SK-N-SH (cell line): ENCODE measurements around the gene ZNF71. TPM values are rescaled to one million over a fixed set of nuclear protein-coding genes. Genes with fewer than 3 reads are reported as not detected.

ENCODE experiments used
- CTCF ChIA-PET: fragments of 300-600, 350-600 bp; formaldehyde crosslinking; extraction: SDS; loops from one replicate; lab custom pipeline; 2021; lab: Yijun Ruan, JAX
- POLR2A ChIA-PET: fragments of 350-600 bp; sonication (Branson Sonifier 250); formaldehyde crosslinking; extraction: SDS; loops from one replicate; lab custom pipeline; 2020; ENCODE audit warnings: antibody characterized with exemption, inconsistent platforms; lab: Yijun Ruan, JAX
- DNase-seq: peaks from one replicate; pipeline ENCODE4 v3.0.0; 2012
- H2AFZ ChIP-seq: fragments of 200-600 bp; sonication (generic); 2 replicates; pipeline ENCODE4 v1.8.1; 2016; ENCODE audit warnings: antibody characterized with exemption, mild to moderate bottlenecking, low read depth
- H3F3A ChIP-seq: fragments of 200-600 bp; sonication (generic); replicated peaks from 2 replicates; pipeline ENCODE3; 2016; ENCODE audit warnings: antibody characterized with exemption, mild to moderate bottlenecking; ENCODE audit not compliant: insufficient read depth
- H3K27ac ChIP-seq, 2 experiments: fragments of 200-500 bp in 1 of 2; fragments of 200-600 bp in 1 of 2; sonication (Bioruptor generic) in 1 of 2; sonication (generic), shearing (Covaris generic) in 1 of 2; 2 replicates each; pipeline versions ENCODE4 v1.5.1 to v1.6.1; 2014 to 2016; ENCODE audit warnings: low read depth in 2 of 2, inconsistent platforms in 1 of 2, low read length in 1 of 2, mild to moderate bottlenecking in 1 of 2, mixed read lengths in 1 of 2
- H3K27me3 ChIP-seq: fragments of 200-600 bp; sonication (generic), shearing (Covaris generic); 2 replicates; pipeline ENCODE4 v1.6.1; 2016; ENCODE audit warnings: mixed run types; ENCODE audit not compliant: insufficient read depth
- H3K36me3 ChIP-seq, 2 experiments: fragments of 200-500 bp in 1 of 2; fragments of 200-600 bp in 1 of 2; sonication (Bioruptor generic) in 1 of 2; sonication (generic) in 1 of 2; replicated peaks in 1 of 2; 2 replicates each; pipeline versions ENCODE3 to v1.5.1; 2014 to 2016; ENCODE audit warnings: low read length in 1 of 2, mild to moderate bottlenecking in 1 of 2; ENCODE audit not compliant: insufficient read depth in 2 of 2, control insufficient read depth in 1 of 2
- H3K4me1 ChIP-seq, 2 experiments: fragments of 200-500 bp in 1 of 2; fragments of 200-600 bp in 1 of 2; sonication (Bioruptor generic) in 1 of 2; sonication (generic), shearing (Covaris generic) in 1 of 2; 2 replicates each; pipeline versions ENCODE4 v1.5.1 to v1.6.1; 2014 to 2016; ENCODE audit warnings: low read depth in 1 of 2, low read length in 1 of 2, mixed run types in 1 of 2; ENCODE audit not compliant: insufficient read depth in 2 of 2, control insufficient read depth in 1 of 2
- H3K4me2 ChIP-seq: fragments of 200-600 bp; sonication (generic), shearing (Covaris generic); 2 replicates; pipeline ENCODE4 v1.6.1; 2017; ENCODE audit warnings: mixed run types
- H3K4me3 ChIP-seq, 2 experiments: fragments of 200-500 bp in 1 of 2; fragments of 200-600 bp in 1 of 2; sonication (Bioruptor generic) in 1 of 2; sonication (generic), shearing (Covaris generic) in 1 of 2; 2 replicates each; pipeline versions ENCODE4 v1.5.1 to v1.8.1; 2014 to 2016; ENCODE audit warnings: low read depth in 2 of 2, inconsistent platforms in 1 of 2, low read length in 1 of 2, mild to moderate bottlenecking in 1 of 2, mixed read lengths in 1 of 2, moderate library complexity in 1 of 2
- H3K79me2 ChIP-seq: fragments of 200-600 bp; sonication (generic); 2 replicates; pipeline ENCODE4 v1.8.1; 2017; ENCODE audit warnings: mild to moderate bottlenecking; ENCODE audit not compliant: insufficient read depth
- H3K9ac ChIP-seq: fragments of 200-600 bp; sonication (generic); 2 replicates; pipeline ENCODE4 v1.6.1; 2017; ENCODE audit warnings: mixed run types
- H3K9me2 ChIP-seq: fragments of 200-600 bp; sonication (generic); 2 replicates; pipeline ENCODE4 v1.6.1; 2017; ENCODE audit warnings: mixed run types
- H3K9me3 ChIP-seq: fragments of 200-600 bp; sonication (generic); 2 replicates; pipeline ENCODE4 v1.6.1; 2017; ENCODE audit warnings: mixed run types, mild to moderate bottlenecking, moderate library complexity
- H4K20me1 ChIP-seq: fragments of 200-600 bp; sonication (generic); 2 replicates; pipeline ENCODE4 v1.6.1; 2017; ENCODE audit warnings: mild to moderate bottlenecking, mixed run types; ENCODE audit not compliant: insufficient read depth
- CTCF ChIP-seq: fragments of 200-600 bp; sonication (generic); IDR thresholded peaks from 2 replicates; pipeline ENCODE4 v1.6.1; 2017; ENCODE audit warnings: antibody characterized with exemption, mild to moderate bottlenecking, moderate library complexity
- ELF1 ChIP-seq: IDR thresholded peaks from 2 replicates; pipeline ENCODE4 v1.4.0; 2012
- EZH2phosphoT487 ChIP-seq: fragments of 200-600 bp; sonication (generic); IDR thresholded peaks from 2 replicates; pipeline ENCODE4 v1.6.1; 2017; ENCODE audit warnings: low read depth, mixed run types, mild to moderate bottlenecking, antibody characterized with exemption, moderate library complexity, borderline replicate concordance
- GABPA ChIP-seq: IDR thresholded peaks from 2 replicates; pipeline ENCODE4 v1.4.0; 2012; ENCODE audit warnings: low read depth, mild to moderate bottlenecking
- GATA2 ChIP-seq: sonication (generic); formaldehyde crosslinking; IDR thresholded peaks from 2 replicates; pipeline ENCODE4 v1.5.0; 2020; ENCODE audit warnings: mild to moderate bottlenecking, missing genetic modification reagents
- IRF3 ChIP-seq: fragments of 150-350 bp; IDR thresholded peaks from 2 replicates; pipeline ENCODE4 v1.6.1; 2016; ENCODE audit warnings: mild to moderate bottlenecking, low read depth, low read length
- JUND ChIP-seq: IDR thresholded peaks from 2 replicates; pipeline ENCODE4 v1.4.0; 2012
- RAD21 ChIP-seq: IDR thresholded peaks from 2 replicates; pipeline ENCODE4 v1.6.1; 2012; ENCODE audit warnings: mild to moderate bottlenecking, low read length
- RCOR1 ChIP-seq: fragments of 150-350 bp; IDR thresholded peaks from 2 replicates; pipeline ENCODE4 v1.6.1; 2017; ENCODE audit warnings: antibody characterized with exemption, low read length
- REST ChIP-seq: IDR thresholded peaks from 2 replicates; pipeline ENCODE4 v1.6.1; 2012; ENCODE audit warnings: mild to moderate bottlenecking, low read depth, low read length, moderate library complexity
- WGBS: methylation state at CpG from one replicate; pipeline ENCODE4 v1.1.6; 2017; ENCODE audit warnings: low lambda C conversion rate; 5-methylcytosine and 5-hydroxymethylcytosine counted together
- polyA plus RNA-seq, 3 experiments: library from polyadenylated mRNA; depleted of rRNA; stranded (reverse); fragments of >200 nt; gene quantifications; 2 replicates each; pipeline ENCODE4 v1.2.3, GENCODE V29; 2012

ZNF71 gene
- polyA plus RNA-seq, 1 of the 3 experiments (the other 2 are of a cell fraction), result 6.3 TPM

GRCh38 chr19:56642711-56643459 is 47.8 kb downstream of the ZNF71 start, which contains the start of gene SMIM17:
SMIM17 (plus strand) TSS chr19:56643159; CDS start chr19:56645668, 2,509 bp downstream.
- Histone ChIP-seq H3F3A (no peaks in the 10 kb centered on the region), H3K79me2 (no peaks in the 10 kb centered on the region), H3K9ac (no peak within 1 kb of the TSS), H3K4me2 (no peak within 1 kb of the TSS), H3K9me3 (no peaks in the 10 kb centered on the region), H3K9me2 (no peaks in the 10 kb centered on the region), H3K4me3 (no peak within 1 kb of the TSS; a peak in 1 of 4 replicates), H4K20me1 (no peaks in the 10 kb centered on the region), H3K4me1 (no peaks in the 10 kb centered on the region), H2AFZ (no peak within 1 kb of the TSS), H3K27ac (no peak within 1 kb of the TSS), H3K36me3 (no peaks in the 10 kb centered on the region), H3K27me3 (no peaks in the 10 kb centered on the region)
- TF ChIP-seq GABPA (no peak), JUND (no peak), IRF3 (no peak), CTCF (no peak), GATA2 (CRISPR knock-in tag) (no peak), EZH2phosphoT487 (no peak), RAD21 (no peak), ELF1 (no peak), REST (no peak), RCOR1 (no peak)
- ChIA-PET POLR2A (no interaction called here), CTCF (no interaction called here)
- DNase-seq, result peak; percentile 58
- WGBS, result 19% methylated on average over 30 of the region's 60 CpGs
